GM18870 (cell line): ENCODE data around the gene EIF3B.
"Not testable (repeated sequence)": the region's sequence is repeated elsewhere in the genome, so short reads cannot be mapped to it uniquely, and the experiment has no call there.

Experiments used
- ATAC-seq: cut with Tn5 transposase; IDR thresholded peaks from one replicate; pipeline ENCODE4 v1.9.1; 2021; ENCODE audit warnings: moderate library complexity; ENCODE audit not compliant: unreplicated experiment

Gene EIF3B

DNA sequence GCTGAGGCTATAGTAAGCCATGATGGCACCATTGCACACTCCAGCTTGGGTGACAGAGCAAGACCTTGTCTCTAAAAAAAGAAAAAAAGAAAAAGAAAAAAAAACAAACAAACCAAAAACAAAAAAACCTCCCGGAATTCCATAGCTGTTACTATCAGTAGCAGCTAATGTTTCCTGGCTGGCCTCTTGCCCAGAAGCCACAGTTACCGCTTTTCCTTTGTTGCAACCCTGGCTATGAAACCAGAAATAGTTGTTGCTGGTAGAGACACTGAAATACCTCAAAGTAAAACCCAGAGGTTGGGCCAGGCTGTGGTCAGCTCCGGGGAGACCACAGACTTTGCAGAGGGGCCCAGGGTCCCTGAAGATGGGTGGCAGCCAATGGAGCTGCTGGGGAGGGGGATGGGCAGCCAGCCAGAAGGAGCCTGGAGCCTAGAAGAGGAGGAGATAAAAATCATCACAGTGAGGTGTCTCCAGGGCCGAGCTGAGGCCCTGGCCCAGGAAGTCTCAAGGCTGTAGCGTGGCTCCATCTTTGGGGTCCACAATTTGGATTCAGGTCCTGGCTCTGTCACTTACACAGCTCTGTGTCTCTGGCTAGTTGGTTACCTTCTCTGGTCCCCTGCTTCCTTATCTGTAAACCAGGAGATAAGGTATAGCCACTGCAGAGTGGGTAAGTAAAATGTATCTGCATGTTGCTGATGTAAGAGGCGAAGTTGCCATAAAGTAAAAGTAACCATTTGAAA, 45.4 kb downstream of the EIF3B start:
- no peak for ATAC-seq

DNA sequence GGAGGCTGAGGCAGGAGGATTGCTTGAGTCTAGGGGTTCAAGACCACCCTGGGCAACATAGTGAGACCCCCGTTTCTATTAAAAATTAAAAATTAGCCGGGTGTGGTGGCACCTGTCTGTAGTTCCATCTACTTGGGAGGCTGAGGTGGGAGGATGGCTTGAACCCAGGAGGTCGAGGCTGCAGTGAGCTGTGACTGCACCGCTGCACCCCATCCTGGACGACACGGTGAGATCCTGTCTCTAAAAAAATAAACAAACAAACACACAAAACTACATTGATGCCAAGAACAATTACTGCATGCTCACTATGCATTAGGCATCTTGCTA, 48.0 kb downstream of the EIF3B start:
- ATAC-seq, result no peak

DNA sequence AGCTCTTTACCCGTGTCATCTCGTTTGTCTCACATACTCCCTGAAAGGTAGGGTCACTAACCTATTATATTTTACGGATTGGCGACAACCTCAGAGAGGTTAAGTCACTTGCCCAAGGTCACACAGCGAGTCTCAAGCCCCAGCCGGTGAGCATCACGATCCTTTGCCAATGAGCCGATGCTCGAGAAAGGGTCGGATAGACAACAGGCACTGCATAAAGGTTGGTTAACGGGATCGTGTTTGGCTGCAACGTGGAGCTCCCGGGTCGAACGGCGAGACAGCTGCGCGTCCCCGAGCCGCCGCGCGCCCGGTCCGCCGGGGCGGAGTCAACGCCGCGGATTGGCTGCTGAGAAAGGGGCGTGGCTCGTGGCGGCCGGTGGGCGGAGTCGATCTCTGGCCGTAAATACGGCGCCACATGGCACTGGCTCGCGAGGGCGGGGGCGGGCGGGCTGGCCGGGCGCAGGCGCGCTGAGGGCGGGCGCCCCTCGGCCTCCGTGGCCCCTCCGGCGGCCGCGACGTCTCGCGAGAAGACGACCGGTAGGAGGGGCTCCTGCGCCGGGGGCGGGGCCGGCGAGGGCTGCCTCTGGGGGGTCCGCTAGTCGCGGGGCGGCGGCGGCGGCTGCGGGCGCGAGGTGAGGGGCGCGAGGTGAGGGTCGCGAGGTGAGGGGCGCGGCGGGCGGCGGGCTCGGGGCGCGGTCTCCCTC, 48.5 kb downstream of the EIF3B start, which contains the start of gene CHST12:
TSS of gene CHST12 (plus strand) at position 598 of the 704 bp plus-strand sequence. CDS start 29,029 bp downstream, outside the sequence.
- no peak for ATAC-seq

DNA sequence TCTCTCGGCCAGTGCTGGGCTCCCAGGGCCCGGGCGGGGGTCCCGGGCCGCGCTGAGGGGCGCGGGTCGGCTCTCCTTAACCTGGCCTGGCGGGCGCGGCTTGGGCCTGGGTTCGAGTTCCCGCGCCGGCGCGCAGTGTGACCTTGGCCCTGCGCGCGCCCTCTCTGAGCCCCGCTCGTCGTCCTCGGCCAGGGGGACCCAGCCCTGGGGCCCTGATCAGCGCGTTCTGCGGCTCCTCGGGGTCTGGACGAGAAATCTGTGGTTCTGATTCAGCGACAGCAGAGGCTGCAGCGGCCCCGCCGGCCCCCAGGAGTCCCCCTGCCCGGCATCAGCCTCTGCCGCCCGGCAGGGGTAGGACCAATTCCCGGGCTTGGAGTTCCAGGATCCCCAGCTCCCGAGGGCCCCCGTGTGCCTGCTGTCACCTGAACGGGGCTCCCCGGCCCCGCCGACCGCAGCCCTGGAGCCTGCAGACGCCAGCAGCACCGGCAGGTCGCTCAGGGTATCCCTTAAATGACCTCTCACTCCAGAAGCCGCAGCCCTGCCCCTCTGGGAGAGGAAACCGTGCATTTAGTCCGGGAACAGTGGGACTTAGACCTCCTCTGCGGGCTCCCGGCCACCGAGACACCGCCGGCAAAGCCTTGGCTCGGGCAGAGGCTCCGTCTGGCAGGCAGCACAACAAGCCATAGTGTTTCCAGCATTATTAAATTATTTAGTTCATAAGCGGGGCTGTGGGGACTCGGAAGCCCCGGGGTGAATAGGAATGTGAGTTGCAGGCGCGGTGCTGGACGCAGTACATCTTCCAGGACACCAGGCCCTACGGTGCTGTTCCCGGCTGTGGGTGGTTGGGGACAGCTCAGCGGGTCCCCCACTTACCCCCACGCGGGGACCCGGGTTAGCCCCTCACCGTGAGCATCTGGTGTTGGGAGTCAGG, 49.4 kb downstream of the EIF3B start:
- no peak for ATAC-seq

DNA sequence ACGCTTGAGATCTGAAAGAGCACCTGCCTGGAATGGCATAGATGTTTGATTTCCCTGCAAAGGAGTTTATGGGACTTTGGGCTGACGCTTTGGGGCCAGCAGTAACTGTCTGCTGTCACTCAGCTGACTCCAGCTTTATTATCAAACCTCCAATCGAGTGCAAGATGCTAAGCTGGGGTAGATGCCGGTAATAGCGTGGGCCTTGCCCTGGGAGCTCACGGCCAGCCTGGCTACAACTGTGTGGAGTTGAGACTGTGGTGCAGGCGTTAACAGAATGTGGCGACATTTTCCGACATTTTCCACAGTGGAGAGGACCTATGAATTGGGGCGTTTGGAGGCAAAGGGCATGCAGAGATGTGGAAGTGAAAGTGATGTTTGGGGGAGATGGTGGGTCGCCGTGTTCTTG, 50.1 kb downstream of the EIF3B start:
- no peak for ATAC-seq

DNA sequence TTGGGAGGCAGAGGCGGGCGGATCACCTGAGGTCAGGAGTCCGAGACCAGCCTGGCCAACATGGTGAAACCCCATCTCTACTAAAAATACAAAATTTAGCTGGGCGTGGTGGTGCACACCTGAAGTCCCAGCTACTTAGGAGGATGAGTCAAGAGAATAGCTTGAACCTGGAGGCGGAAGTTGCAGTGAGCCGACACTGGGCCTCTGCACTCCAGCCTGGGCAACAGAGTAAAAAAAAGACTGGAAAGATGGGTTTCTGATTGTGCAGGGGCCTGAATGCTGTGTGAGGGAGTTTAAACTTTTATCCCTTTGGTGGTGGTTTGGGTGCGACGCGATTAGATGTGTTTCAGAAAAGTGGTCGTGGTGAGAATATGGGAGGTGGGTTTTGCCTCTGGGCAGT, 50.6 kb downstream of the EIF3B start:
- no peak for ATAC-seq

DNA sequence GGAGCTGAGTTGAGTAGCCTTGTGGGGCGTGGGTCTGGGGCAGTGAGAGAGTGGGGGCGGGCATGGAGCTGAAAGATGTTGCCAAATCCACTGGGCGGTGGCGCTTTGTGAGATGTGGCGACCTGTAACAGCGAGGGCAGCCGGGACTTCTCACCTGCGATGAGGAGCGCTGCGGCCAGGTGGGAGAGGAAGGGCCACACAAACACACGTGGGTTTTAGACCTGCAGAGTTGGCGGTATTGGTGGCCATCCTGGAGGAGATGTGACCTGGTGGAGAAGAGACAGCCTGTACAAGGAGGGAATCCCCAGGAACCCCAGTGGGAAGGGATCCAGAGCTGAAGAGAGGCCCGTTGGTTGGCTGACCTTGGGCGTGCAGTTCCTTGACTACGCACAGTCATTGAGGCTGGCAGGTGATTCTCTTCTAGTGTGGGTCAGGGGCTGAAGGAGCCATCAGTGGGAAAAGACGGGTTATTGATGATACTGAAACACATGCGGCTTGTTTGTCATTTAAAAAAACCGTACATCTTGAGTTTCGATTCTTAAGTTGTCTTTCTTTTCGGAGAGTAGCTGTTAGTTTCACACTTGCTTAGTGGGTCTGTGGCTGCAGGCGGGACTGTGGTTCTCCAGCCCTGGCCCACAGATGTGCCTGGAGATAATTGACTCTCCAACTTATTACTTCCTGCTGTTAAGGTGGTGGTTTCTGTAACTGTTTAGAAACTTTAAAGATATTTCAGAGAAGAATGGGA, 51.1 kb downstream of the EIF3B start:
- ATAC-seq, result peak; percentile 46

DNA sequence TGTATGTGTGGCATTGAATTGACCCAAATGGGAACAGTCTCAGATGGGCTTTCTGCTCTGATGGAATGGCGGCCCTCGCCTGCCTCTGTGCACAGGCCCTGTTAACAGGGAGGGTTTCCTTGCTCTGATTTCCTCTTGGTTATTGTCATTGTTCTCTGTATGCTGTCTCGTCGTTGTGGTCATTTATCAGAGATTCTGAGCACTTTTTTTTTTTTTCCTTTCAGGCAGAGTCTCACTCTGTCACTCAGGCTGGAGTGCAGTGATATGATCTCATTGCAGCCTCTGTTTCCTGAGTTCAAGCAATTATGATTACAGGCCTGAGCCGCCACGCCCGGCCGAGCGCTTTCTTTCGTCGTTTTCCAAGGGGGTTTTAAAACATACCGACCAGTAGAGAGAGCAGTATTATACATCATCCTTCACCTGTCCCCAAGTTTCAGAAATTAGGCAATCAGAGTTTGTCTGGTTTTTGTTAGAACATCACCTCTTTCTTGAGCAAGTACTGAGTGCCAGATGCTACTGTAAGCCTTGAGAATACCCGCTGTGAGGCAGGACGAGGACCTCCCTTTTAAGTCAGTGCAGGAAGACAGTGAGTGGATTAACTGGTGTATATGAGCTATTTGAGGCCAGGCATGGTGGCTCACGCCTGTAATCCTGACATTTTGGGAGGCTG, 55.3 kb downstream of the EIF3B start:
- ATAC-seq, result no peak

DNA sequence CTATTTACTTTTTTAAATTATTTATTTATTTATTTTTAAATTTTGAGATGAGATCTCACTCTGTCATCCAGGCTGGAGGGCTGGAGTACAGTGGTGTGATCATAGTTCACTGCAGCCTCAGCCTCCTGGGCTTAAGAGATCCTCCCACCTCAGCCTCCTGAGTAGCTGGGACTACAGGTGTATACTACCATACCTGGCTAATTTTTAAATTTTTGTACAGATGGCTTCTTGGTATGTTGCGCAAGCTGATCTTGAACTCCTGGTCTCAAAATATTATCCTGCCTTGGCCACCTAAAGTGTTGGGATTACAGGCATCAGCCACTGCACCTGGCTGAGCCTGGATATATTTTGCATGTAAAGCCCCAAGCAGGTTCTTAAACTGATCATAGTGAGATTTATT, 56.4 kb downstream of the EIF3B start:
- no peak for ATAC-seq

DNA sequence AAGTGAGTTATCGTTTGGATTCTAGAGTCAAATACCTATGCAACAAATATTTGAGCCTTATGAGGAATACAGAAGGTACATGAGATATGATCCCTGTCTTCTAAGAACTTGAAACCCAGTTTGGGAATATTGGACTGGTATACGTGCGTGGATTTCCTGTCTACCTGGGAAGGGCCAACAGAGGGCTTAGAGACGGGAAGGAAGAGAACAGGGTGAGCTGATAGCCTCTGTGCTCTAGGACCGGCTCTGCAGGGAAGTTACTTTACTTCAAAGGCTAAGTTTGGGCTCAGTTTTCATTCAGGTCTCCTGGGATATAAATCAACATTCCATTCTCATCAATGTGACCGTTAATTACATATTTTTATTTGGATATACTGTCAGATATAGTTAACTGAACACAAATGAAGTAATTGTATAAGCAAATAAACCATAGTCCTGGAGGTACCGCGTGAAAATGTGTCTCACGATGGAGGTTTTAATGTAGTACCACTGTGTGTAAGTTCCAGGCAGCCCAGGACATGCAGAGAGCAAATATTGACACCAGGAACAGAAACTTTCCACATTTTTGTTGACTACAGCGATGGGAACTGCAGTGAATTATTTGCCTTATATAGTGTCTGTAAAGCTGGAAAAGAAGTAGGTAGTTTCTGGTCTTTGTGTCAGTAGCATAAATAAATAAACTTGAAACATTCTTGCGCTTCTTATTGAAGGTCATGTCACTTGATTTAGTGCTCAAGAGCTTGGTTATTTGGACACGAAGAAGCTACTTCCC, 57.4 kb downstream of the EIF3B start:
- no peak for ATAC-seq

DNA sequence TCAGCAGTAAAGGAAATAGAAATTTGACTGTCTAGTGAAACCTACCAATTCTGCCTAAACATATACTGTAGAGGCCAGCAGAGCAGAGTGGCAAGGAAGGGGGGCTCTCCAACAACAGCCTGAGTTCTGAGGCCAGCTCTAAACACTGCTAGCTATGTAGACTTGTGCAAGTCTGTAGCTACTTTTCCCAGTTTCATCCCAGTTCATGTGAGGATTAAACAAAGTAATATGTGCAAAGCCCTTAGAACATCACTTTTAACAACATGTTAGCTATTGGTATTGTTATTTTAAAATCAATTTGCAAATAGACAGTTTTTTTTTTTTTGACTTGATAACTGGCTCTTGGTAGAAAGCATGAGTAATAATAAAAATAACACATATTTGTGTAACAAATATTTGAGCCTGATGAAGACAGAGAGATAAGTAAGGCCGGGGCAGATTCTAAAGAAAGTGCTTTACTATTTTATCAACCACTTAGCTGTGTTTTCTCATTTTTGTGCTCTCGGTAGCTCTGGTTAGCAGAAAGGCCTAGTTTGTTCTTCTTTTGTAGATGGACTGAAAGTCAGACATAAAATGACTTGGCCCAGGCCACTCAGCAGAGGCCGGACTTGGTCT, 58.1 kb downstream of the EIF3B start:
- no peak for ATAC-seq

DNA sequence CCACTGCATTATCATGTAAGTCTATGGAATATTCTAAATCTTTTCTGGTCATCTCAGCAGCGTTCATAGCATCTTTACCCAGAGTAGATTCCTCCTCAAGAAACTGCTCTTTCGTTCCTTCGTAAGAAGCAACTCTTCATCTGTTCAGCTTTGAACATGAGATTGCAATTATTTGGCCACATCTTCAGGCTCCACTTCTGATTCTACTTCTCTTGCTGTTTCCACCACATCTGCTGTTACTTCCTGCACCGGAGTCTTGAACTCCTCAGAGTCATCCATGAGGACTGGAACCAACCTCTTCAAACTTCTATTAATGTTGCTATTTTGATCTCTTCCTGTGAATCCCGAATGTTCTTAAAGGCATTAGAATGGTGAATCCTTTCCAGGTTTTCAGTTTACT, 61.4 kb downstream of the EIF3B start:
- no peak for ATAC-seq

DNA sequence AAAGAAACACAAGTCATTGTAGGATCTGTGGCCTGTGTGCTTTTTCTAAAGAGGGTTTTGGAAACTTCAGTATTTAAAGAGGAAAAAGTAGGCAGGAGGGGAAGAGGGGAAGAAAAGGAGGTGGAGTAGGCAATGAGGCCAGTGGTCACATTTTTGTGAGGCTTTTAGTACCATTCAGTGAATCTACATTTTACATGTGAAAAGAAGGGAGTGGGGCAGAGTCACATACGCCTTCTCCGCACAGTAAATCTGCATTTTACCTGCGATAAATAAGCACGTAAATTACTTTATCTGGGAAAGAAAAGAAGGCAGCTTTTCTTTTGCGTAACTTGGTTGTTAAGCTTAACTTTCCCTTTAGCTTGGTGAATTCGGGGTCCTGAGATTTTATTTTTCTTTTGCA, 62.0 kb downstream of the EIF3B start:
- ATAC-seq, result no peak

DNA sequence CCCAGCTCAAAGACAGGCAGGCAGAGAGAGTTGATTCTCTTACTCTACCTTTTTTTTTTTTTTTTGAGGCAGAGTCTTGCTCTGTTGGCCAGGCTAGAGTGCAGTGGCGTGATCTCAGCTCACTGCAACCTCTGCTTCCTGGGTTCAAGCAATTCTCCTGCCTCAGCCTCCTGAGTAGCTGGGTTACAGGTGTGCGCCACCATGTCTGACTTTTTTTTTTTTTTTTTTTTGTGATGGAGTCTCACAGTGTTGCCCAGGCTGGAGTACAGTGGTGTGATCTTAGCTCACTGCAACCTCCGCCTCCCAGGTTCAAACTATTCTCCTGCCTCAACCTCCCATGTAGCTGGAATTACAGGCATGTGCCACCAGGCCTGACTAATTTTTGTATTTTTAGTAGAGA, 62.6 kb downstream of the EIF3B start:
- not testable (repeated sequence) for ATAC-seq

DNA sequence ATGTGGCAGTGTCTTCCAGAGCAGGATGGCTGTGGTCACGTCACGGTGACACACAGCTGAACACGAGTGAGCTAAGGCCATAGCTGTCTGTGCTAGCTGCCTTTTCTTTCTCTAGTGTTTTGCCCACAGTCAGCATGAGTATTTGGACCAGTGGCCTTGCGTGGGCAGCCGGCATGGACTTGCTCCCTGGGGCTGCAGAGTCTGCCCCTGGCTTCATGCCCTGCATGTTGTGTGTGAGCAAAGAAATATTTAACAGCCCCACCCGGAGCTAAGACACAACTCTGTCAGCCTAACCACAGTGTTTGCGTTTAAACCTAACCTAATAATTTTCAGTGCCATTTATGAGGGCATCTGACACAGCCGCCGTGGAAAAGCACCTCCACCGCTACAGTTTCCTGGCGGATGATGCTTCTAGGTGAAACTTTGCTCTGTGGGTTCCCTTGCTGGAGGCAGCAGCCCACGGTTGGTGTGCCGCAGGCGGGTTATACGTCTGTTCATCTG, 63.4 kb downstream of the EIF3B start:
- ATAC-seq, result no peak

DNA sequence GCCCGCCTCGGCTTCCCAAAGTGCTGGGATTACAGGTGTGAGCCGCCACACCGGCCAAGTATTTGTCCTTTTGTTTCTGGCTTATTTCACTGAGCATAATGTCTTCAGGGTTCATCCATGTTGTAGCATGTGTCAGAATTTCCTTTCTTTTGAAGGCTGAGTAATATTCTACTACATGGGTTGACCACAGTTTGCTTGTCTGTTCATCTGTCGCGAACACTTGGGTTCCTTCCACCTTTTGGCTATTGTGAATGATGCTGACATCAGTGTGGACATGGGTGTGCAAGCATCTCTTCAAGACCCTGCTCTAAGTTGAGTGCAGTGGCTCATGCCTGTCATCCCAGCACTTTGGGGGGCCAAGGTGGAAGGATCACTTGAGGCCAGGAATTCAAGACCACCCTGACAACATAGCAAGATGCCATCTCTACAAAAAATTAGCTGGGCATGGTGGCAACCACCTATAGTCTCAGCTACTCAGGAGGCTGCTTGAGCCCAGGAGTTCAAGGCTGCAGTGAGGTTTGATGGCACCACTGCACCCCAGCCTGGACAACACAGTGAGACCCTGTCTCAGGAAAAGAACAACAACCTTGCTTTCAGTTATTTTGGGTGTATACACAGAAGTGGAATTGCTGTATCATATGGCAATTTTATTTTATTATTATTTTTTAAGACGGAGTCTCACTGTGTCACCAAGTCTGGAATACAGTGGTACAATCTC, 65.7 kb downstream of the EIF3B start:
- ATAC-seq, result no peak

DNA sequence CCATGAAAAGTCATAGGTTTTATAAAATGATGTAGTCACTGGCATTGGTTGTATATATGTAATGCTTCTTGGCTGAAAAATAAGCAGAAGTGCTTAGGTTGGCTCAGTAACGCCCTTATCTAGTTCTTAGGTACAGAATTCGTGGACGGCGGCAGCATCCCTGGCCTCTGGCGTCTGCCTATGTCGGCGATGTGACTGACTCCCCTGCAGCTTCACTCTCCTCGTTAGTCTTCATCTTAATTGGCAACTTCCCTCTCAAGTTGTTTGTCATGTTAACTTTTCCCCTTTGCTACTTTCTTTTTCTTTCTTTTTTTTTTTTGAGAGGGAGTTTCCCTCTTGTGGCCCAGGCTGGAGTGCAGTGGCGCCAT, 67.3 kb downstream of the EIF3B start:
- ATAC-seq, result no peak

DNA sequence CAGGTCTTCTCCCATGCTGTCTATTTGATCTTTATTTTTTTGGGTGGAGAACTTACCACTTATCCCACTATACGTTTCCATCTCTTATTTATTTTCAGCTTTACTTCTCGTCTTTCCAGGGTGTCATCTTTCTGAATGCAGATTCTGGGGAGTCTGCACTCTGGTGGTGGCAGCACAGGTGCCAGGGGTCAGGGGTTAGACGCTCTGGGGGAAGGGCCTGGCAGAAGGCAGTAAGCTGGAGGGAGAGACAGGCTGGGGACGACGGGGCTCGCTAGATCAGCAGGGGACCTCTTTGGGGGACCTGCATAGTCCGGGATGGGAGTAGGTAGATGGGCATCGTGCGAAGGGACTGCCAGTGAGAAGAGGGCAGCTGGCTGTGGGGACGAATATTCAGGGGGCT, 71.1 kb downstream of the EIF3B start:
- ATAC-seq, result no peak
